D341Med (cell line): ENCODE results near the gene SPNS2.

Experiments
- DNase-seq: peaks from one replicate; pipeline ENCODE4 v3.0.0; 2012; ENCODE audit warnings: low spot score

Gene SPNS2

GRCh38 chr17:4480929-4481898 lies 17.5 kb upstream of the SPNS2 start:
- no peak for DNase-seq

GRCh38 chr17:4482338-4483011 lies 16.2 kb upstream of the SPNS2 start:
- no peak for DNase-seq

GRCh38 chr17:4483012-4483840 lies 15.5 kb upstream of the SPNS2 start:
- no peak for DNase-seq

- no peak for DNase-seq
Observed at GRCh38 chr17:4485676-4486646, 12.7 kb upstream of the SPNS2 start.

GRCh38 chr17:4487296-4487695 lies 11.4 kb upstream of the SPNS2 start:
- no peak for DNase-seq

DNA sequence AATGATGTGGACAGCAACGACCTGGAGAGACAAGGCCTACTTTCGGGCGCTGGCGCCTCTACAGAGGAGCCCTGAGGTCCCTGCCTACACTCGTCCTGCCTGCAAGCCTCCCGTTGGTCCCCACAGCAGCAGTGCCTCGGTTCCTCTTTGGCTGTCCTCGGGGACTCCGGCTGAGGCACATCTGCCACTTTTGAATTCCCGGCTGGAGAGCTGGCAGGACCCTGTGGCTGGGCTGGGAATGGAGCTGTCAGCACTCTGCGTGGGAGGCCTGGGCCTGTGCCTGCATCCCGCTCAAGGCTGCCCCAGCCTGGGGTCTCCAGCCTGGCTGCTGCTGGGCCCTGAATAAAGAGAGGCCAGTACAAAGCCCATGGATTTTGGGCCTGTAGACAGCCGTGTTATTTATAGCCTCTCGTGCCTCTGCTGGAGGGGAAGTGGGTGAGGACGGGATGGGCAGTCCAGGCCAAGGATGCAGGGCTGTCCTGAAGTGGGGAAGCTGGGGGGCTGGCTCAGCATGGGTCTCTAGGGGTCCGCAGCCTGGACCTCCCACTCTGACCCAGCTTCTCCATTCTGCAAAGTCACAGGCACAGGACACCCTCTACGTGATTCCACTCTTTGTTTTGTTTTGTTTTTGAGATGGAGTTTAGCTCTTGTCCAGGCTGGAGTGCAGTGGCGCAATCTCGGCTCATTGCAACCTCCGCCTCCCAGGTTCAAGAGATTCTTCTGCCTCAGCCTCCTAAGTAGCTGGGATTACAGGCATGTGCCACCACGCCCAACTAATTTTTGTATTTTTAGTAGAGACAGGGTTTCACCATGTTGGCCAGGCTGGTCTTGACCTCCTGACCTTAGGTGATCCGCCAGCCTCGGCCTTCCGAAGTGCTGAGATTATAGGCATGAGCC lies 10.6 kb upstream of the SPNS2 start:
- DNase-seq: no peak

GRCh38 chr17:4488989-4489595 lies 9.6 kb upstream of the SPNS2 start:
- DNase-seq: no peak

DNA sequence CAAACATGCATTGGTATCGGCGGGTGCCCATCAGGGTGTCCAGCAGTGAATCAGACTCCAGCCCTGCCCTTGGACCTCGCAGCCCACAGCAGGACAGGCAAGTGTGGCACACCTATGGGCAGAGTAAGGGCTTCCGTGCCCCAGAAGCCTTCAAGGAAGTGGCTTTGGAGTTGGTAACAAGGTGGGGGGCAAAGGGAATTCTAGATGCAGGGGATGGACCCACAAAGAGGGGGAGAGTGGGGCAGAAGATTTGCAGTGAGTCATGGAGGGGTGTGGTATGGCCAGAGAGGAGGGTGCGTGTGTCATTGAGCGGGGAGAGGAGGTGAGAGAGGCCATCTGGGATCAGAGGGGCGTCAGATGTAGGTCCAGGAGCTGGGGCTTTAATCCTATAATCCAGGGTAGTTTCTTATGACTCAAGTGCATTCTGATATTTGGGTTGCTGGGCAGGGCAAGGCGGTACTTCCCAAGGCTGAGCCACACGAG lies 8.5 kb upstream of the SPNS2 start:
- DNase-seq: no peak

GRCh38 chr17:4490637-4491061 lies 8.0 kb upstream of the SPNS2 start:
- DNase-seq: no peak

- DNase-seq: no peak
Observed at GRCh38 chr17:4492721-4493561, 5.7 kb upstream of the SPNS2 start.

- DNase-seq: no peak
Observed at GRCh38 chr17:4497101-4497824, 1.4 kb upstream of the SPNS2 start.

GRCh38 chr17:4499431-4500190 lies 930 bp downstream of the SPNS2 start:
- peak; percentile 61 for DNase-seq

GRCh38 chr17:4500191-4500571 lies 1.5 kb downstream of the SPNS2 start:
- no peak for DNase-seq

- DNase-seq: no peak
Observed at GRCh38 chr17:4501295-4501949, 2.7 kb downstream of the SPNS2 start.

- DNase-seq: no peak
Observed at GRCh38 chr17:4502466-4503154, 3.9 kb downstream of the SPNS2 start.
